H1 (cell line): ENCODE data around the gene COL1A1. TPM values are rescaled to one million over a fixed set of nuclear protein-coding genes. Genes with fewer than 3 reads are reported as not detected.
A peak's percentile ranks its signal among the peaks of the same experiment; 100 is the strongest.

Source experiments
- ATF3 ChIP-seq: IDR thresholded peaks from 2 replicates; pipeline ENCODE4 v1.6.1; 2011; ENCODE audit warnings: low read depth, mild to moderate bottlenecking, low read length; ENCODE audit not compliant: insufficient read depth
- CREB1 ChIP-seq: IDR thresholded peaks from 2 replicates; pipeline ENCODE4 v1.6.1; 2012; ENCODE audit warnings: inconsistent platforms
- GABPA ChIP-seq: IDR thresholded peaks from 2 replicates; pipeline ENCODE4 v1.6.1; 2011; ENCODE audit warnings: mild to moderate bottlenecking, low read length, moderate library complexity, borderline replicate concordance; ENCODE audit not compliant: insufficient read depth
- JUN ChIP-seq: IDR thresholded peaks from 2 replicates; pipeline ENCODE4 v1.6.1; 2011; ENCODE audit warnings: low read depth, mild to moderate bottlenecking, improper control_type of control experiment, low read length
- JUND ChIP-seq: IDR thresholded peaks from 2 replicates; pipeline ENCODE4 v1.6.1; 2011; ENCODE audit warnings: mild to moderate bottlenecking, improper control_type of control experiment, low read length
- MAFK ChIP-seq: IDR thresholded peaks from 2 replicates; pipeline ENCODE4 v1.6.1; 2012; ENCODE audit warnings: low read depth, mild to moderate bottlenecking, improper control_type of control experiment, low read length
- NRF1 ChIP-seq: IDR thresholded peaks from 2 replicates; pipeline ENCODE4 v1.6.1; 2011; ENCODE audit warnings: mild to moderate bottlenecking, low read depth, low read length, improper control_type of control experiment
- RXRA ChIP-seq: IDR thresholded peaks from 2 replicates; pipeline ENCODE4 v1.6.1; 2011; ENCODE audit warnings: low read depth, mild to moderate bottlenecking, low read length, moderate library complexity; ENCODE audit not compliant: insufficient read depth
- SP4 ChIP-seq: IDR thresholded peaks from 2 replicates; pipeline ENCODE4 v1.6.1; 2012; ENCODE audit warnings: low read length, inconsistent platforms
- polyA plus RNA-seq, 7 experiments: library from polyadenylated mRNA; depleted of rRNA in 3 of 7; stranded (reverse) in 5 of 7; unstranded in 2 of 7; fragments of >200 nt in 5 of 7; fragments of 200-250 nt in 2 of 7; gene quantifications; 1 replicate in 5 of 7; 2 replicates in 1 of 7; 4 replicates in 1 of 7; pipeline versions ENCODE4 v1.2.1 to v1.2.3, GENCODE V29; 2011 to 2013; ENCODE audit warnings: missing spikeins in 2 of 7, mixed read lengths in 2 of 7
- total RNA-seq: library from RNA; stranded (reverse); fragmentation: NEBNext Ultra II Directional; extraction: Animal tissue kit (Norgen Biotek cat#: 25700); gene quantifications from 2 replicates; pipeline ENCODE4 v1.2.1, GENCODE V29; 2021
- TF ChIP-seq, protein P1 (sequence below): fragments of 300-600 bp; sonication (generic); IDR thresholded peaks from 2 replicates; pipeline ENCODE4 v1.7.1; 2012; ENCODE audit warnings: low read length, moderate library complexity, mild to moderate bottlenecking, inconsistent platforms; ENCODE audit not compliant: insufficient replicate concordance

COL1A1 gene
- total and polyA plus RNA-seq, 2 of the 8 experiments (the other 6 are each of a cell fraction or from before 2014, with no cell fraction given): 14.1 to 80.4 TPM

DNA sequence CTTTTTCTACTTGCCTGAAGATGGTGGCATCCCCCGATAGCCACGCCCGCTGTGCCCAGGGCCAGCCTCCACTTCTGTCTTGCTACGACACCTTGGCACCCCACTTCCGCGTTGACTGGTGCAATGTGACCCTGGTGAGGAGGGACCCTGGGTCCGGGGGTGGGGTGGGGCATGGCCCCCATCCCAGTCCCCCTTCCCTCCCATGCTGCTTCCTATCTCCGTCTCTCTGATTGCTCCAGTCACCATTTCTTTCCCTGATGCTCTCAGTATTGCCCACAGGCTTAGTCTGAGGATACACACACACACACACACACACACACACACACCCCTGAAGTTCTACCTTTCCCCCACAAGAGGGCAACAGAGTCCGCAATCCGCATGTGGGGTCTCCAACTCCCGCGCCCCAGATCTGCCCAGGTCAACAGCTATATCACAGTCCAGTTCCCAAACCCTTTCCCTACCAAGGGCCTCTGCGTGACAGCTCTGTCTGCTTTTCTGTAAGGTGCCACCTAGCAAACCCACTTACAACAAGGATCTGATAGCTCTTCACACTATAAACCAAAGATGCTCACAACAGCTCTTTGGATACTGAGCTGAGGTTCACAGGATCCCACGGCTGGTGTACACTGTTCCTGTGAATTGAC, 32.2 kb downstream of the COL1A1 start (continued):
- TF ChIP-seq, protein P1, sequence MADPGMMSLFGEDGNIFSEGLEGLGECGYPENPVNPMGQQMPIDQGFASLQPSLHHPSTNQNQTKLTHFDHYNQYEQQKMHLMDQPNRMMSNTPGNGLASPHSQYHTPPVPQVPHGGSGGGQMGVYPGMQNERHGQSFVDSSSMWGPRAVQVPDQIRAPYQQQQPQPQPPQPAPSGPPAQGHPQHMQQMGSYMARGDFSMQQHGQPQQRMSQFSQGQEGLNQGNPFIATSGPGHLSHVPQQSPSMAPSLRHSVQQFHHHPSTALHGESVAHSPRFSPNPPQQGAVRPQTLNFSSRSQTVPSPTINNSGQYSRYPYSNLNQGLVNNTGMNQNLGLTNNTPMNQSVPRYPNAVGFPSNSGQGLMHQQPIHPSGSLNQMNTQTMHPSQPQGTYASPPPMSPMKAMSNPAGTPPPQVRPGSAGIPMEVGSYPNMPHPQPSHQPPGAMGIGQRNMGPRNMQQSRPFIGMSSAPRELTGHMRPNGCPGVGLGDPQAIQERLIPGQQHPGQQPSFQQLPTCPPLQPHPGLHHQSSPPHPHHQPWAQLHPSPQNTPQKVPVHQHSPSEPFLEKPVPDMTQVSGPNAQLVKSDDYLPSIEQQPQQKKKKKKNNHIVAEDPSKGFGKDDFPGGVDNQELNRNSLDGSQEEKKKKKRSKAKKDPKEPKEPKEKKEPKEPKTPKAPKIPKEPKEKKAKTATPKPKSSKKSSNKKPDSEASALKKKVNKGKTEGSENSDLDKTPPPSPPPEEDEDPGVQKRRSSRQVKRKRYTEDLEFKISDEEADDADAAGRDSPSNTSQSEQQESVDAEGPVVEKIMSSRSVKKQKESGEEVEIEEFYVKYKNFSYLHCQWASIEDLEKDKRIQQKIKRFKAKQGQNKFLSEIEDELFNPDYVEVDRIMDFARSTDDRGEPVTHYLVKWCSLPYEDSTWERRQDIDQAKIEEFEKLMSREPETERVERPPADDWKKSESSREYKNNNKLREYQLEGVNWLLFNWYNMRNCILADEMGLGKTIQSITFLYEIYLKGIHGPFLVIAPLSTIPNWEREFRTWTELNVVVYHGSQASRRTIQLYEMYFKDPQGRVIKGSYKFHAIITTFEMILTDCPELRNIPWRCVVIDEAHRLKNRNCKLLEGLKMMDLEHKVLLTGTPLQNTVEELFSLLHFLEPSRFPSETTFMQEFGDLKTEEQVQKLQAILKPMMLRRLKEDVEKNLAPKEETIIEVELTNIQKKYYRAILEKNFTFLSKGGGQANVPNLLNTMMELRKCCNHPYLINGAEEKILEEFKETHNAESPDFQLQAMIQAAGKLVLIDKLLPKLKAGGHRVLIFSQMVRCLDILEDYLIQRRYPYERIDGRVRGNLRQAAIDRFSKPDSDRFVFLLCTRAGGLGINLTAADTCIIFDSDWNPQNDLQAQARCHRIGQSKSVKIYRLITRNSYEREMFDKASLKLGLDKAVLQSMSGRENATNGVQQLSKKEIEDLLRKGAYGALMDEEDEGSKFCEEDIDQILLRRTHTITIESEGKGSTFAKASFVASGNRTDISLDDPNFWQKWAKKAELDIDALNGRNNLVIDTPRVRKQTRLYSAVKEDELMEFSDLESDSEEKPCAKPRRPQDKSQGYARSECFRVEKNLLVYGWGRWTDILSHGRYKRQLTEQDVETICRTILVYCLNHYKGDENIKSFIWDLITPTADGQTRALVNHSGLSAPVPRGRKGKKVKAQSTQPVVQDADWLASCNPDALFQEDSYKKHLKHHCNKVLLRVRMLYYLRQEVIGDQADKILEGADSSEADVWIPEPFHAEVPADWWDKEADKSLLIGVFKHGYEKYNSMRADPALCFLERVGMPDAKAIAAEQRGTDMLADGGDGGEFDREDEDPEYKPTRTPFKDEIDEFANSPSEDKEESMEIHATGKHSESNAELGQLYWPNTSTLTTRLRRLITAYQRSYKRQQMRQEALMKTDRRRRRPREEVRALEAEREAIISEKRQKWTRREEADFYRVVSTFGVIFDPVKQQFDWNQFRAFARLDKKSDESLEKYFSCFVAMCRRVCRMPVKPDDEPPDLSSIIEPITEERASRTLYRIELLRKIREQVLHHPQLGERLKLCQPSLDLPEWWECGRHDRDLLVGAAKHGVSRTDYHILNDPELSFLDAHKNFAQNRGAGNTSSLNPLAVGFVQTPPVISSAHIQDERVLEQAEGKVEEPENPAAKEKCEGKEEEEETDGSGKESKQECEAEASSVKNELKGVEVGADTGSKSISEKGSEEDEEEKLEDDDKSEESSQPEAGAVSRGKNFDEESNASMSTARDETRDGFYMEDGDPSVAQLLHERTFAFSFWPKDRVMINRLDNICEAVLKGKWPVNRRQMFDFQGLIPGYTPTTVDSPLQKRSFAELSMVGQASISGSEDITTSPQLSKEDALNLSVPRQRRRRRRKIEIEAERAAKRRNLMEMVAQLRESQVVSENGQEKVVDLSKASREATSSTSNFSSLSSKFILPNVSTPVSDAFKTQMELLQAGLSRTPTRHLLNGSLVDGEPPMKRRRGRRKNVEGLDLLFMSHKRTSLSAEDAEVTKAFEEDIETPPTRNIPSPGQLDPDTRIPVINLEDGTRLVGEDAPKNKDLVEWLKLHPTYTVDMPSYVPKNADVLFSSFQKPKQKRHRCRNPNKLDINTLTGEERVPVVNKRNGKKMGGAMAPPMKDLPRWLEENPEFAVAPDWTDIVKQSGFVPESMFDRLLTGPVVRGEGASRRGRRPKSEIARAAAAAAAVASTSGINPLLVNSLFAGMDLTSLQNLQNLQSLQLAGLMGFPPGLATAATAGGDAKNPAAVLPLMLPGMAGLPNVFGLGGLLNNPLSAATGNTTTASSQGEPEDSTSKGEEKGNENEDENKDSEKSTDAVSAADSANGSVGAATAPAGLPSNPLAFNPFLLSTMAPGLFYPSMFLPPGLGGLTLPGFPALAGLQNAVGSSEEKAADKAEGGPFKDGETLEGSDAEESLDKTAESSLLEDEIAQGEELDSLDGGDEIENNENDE: no peak
- no peak for TF ChIP-seq SP4
- TF ChIP-seq GABPA: peak; percentile 62; the same call in 1 of the 2 replicates
- no peak for TF ChIP-seq NRF1
- TF ChIP-seq JUN: no peak
- peak; percentile 31; the same call in 1 of the 2 replicates for TF ChIP-seq CREB1
- 0 out of 2 replicates have a peak, but pooled peaks have one; percentile 66 for TF ChIP-seq RXRA
- TF ChIP-seq JUND: peak; percentile 17; the same call in 1 of the 2 replicates
- no peak for TF ChIP-seq ATF3
- no peak for TF ChIP-seq MAFK
